Endodermal cell (in vitro differentiated cells): ENCODE measurements around the gene SGMS2. TPM values are rescaled to one million over a fixed set of nuclear protein-coding genes. Genes with fewer than 3 reads are reported as not detected.

Experiments used
- DNase-seq: peaks from one replicate; pipeline ENCODE4 v3.0.0-alpha.2; 2017
- H3K27ac ChIP-seq: 2 replicates; pipeline ENCODE4 v1.5.1; 2013; ENCODE audit warnings: mild to moderate bottlenecking, low read depth, low read length, moderate library complexity
- H3K27me3 ChIP-seq: 2 replicates; pipeline ENCODE4 v1.6.1; 2013; ENCODE audit warnings: mild to moderate bottlenecking, low read length, moderate library complexity; ENCODE audit not compliant: insufficient read depth, control insufficient read depth, poor library complexity, severe bottlenecking
- H3K36me3 ChIP-seq: 2 replicates; pipeline ENCODE4 v1.7.0; 2013; ENCODE audit warnings: mild to moderate bottlenecking, low read length, moderate library complexity; ENCODE audit not compliant: control insufficient read depth, insufficient read depth
- H3K4me1 ChIP-seq: one replicate; pipeline ENCODE4 v1.7.0; 2013; ENCODE audit warnings: low read length; ENCODE audit not compliant: control insufficient read depth, insufficient read depth
- H3K4me3 ChIP-seq: 2 replicates; pipeline ENCODE4 v1.5.1; 2013; ENCODE audit warnings: mild to moderate bottlenecking, low read length, moderate library complexity
- H3K9ac ChIP-seq: 2 replicates; pipeline ENCODE4 v1.6.1; 2013; ENCODE audit warnings: mild to moderate bottlenecking, low read length, moderate library complexity; ENCODE audit not compliant: poor library complexity, severe bottlenecking; ENCODE audit errors: extremely low read depth
- H3K9me3 ChIP-seq: 2 replicates; pipeline ENCODE4 v1.6.1; 2013; ENCODE audit warnings: mild to moderate bottlenecking, low read length, moderate library complexity; ENCODE audit not compliant: control insufficient read depth
- H3K27ac Mint-ChIP-seq: 2 replicates; pipeline ENCODE4 v1.8.0; 2020; ENCODE audit warnings: mixed read lengths
- H3K27me3 Mint-ChIP-seq: 2 replicates; pipeline ENCODE4 v1.8.0; 2021; ENCODE audit warnings: mild to moderate bottlenecking, mixed read lengths; ENCODE audit not compliant: insufficient read depth
- H3K36me3 Mint-ChIP-seq: 2 replicates; pipeline ENCODE4 v1.8.0; 2020; ENCODE audit warnings: low read depth, mixed read lengths
- H3K4me1 Mint-ChIP-seq: 2 replicates; pipeline ENCODE4 v1.8.0; 2020; ENCODE audit warnings: mixed read lengths
- H3K4me3 Mint-ChIP-seq: 2 replicates; pipeline ENCODE4 v1.8.0; 2020; ENCODE audit warnings: mild to moderate bottlenecking, moderate library complexity, mixed read lengths
- H3K9me3 Mint-ChIP-seq: 2 replicates; pipeline ENCODE4 v1.8.0; 2020; ENCODE audit warnings: mild to moderate bottlenecking, mixed read lengths
- WGBS, 2 experiments: methylation state at CpG; one replicate each; pipeline versions ENCODE4 v1.1.5 to v1.1.7; 2013; ENCODE audit warnings: missing lambda C conversion rate in 2 of 2, mixed read lengths in 1 of 2; ENCODE audit not compliant: insufficient coverage in 1 of 2, insufficient read length in 1 of 2; 5-methylcytosine and 5-hydroxymethylcytosine counted together
- total RNA-seq, 2 donors: library from RNA; stranded (reverse); fragmentation: NEBNext Ultra II Directional in 1 of 2; extraction: Animal tissue kit (Norgen Biotek cat#: 25700) in 1 of 2; gene quantifications; 2 replicates in 1 of 2; 3 replicates in 1 of 2; pipeline ENCODE4 v1.2.1, GENCODE V29; 2021
- TF ChIP-seq, protein P1 (sequence below): fragments of 200-600 bp; sonication (generic); conservative IDR thresholded peaks from 2 replicates; pipeline ENCODE4 v1.5.0; 2021; ENCODE audit warnings: antibody characterized with exemption, mild to moderate bottlenecking

Gene SGMS2
- total RNA-seq, 2 donors from 2014 or later: 0.11 to 0.62 TPM

DNA sequence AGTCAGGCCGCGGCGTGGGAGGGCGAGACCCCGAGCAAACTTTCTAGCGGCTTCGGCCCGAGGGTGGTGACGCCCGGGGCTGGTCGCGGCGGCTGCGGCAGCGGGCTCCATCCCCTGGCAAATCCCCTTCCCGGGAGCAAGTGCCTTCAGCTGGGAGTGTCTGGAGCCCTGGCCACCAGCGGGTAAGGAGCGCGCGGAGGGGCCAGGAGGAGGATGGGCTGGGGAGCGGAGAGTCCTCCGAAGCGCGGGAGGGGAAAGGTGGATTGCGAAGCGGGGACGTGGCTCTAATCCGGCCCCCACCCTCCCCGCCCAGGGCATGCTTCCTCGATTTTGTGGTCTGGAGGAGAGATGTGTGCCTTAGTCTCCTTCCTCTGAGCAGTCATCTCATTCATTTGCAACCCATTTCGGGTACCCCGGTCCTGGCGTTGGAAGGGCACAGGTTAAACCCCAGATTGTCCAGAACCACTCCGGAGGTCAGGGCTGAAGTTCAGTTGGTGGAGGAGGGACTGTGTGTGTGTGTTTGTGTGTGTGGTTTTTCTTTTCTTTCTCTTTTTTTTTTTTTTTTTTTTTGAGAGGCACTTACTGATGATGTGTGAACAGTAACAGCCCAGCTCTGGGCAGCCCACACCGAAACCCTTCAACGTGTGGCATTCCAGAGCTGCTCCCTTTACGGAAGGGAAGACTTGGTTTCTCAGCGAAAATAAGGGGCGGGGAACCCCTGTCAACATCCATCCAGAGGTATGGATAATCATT, 516 bp downstream of the SGMS2 start:
- Histone ChIP-seq H3K9ac (no peak overlapping the region), H3K36me3 (no peaks in the 10 kb centered on the region), H3K4me1 (peaks cover 2% of the 10 kb centered on the region), H3K9me3 (no peaks in the 10 kb centered on the region), H3K27ac (no peak overlapping the region), H3K4me3 (peak overlapping the region; percentile 82), H3K27me3 (peaks cover 65% of the 10 kb centered on the region)
- WGBS, 2 experiments: 0 to 2% methylated on average over 5 to 39 of the region's 39 CpGs
- H3K4me1 Mint-ChIP-seq: peaks cover 14% of the 10 kb centered on the region
- no peaks in the 10 kb centered on the region for H3K9me3 Mint-ChIP-seq
- H3K4me3 Mint-ChIP-seq: peak overlapping the region; percentile 75
- peak; percentile 82 for DNase-seq
- H3K36me3 Mint-ChIP-seq: no peaks in the 10 kb centered on the region
- TF ChIP-seq, protein P1, sequence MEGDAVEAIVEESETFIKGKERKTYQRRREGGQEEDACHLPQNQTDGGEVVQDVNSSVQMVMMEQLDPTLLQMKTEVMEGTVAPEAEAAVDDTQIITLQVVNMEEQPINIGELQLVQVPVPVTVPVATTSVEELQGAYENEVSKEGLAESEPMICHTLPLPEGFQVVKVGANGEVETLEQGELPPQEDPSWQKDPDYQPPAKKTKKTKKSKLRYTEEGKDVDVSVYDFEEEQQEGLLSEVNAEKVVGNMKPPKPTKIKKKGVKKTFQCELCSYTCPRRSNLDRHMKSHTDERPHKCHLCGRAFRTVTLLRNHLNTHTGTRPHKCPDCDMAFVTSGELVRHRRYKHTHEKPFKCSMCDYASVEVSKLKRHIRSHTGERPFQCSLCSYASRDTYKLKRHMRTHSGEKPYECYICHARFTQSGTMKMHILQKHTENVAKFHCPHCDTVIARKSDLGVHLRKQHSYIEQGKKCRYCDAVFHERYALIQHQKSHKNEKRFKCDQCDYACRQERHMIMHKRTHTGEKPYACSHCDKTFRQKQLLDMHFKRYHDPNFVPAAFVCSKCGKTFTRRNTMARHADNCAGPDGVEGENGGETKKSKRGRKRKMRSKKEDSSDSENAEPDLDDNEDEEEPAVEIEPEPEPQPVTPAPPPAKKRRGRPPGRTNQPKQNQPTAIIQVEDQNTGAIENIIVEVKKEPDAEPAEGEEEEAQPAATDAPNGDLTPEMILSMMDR: no peak
- no peak overlapping the region for H3K27ac Mint-ChIP-seq
- peaks cover 90% of the 10 kb centered on the region for H3K27me3 Mint-ChIP-seq

DNA sequence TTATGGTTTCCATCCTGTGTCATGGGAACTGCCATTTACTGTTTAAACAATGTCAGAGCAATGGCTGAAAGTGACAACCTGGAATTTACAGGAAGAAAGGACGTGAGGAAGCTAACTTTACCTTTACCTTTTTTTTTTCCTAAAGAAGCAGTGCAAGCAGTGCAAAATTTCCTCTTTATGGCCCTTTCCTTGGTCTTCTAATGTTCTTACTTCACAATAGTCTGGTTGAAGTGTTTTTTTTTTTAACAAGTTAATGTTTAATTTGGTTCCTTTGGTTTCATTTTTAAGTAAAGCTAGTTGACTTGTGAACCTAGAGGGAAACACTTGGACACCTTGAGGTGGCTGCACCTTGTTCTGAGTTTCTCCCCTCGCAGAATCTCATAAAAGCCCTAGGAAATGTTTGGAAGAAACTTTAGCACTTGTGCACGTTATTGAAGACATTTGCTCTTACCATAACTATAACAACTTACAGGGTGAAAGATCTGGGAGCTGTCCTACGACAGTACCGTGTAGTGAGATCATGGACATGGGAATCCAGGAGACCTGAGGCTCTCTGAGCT, 1.8 kb downstream of the SGMS2 start:
- Histone ChIP-seq H3K4me3 (no peak overlapping the region), H3K27me3 (peaks cover 55% of the 10 kb centered on the region), H3K9ac (no peak overlapping the region), H3K4me1 (peaks cover 2% of the 10 kb centered on the region), H3K9me3 (no peaks in the 10 kb centered on the region), H3K27ac (no peak overlapping the region), H3K36me3 (no peaks in the 10 kb centered on the region)
- Mint-ChIP-seq H3K27ac (no peak overlapping the region), H3K9me3 (no peaks in the 10 kb centered on the region), H3K36me3 (no peaks in the 10 kb centered on the region), H3K4me3 (no peak overlapping the region), H3K4me1 (peaks cover 14% of the 10 kb centered on the region), H3K27me3 (peaks cover 90% of the 10 kb centered on the region)
- 81 to 88% methylated on average over 4 to 5 of the region's 5 CpGs for WGBS, 2 experiments
- DNase-seq: no peak
- TF ChIP-seq, protein P1: no peak

DNA sequence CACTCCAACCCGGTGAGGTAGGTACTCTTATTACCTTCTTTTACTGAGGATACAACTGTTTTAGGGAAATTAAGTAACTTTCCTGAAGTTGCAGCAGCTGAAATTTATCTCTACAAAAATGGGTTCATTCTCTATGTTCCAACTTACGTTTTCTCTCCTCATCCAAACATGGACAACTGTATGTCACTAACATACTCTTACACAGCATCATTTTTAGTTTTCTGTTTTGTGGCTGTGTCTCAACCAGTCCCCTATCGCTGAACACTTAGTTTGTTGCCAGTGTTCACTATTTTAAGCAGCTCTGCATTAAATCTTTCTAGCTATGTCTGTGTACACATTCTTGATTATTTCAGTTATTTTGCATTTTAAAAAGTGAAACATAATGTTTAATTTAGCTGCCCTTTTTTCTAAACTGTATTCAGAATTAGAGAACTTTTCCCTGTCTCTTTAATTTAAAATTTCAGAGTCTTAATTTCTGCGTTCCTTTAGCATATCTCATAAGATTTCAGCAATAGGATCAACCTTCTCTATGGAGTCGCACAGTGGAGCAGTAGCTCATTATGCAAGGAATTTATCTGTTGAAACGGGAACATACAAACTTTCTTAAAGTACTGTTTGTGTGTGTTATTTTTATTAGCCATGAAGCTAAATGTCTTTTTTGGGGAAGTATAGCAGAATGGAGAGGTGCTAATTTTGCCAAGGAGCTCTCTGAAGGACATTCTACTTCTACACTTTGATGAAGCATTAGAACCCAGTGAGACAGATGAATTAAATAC, 3.8 kb downstream of the SGMS2 start:
- Mint-ChIP-seq H3K4me3 (no peak overlapping the region), H3K27ac (no peak overlapping the region), H3K4me1 (peaks cover 14% of the 10 kb centered on the region), H3K27me3 (peaks cover 74% of the 10 kb centered on the region), H3K36me3 (no peaks in the 10 kb centered on the region), H3K9me3 (peaks cover under 1% of the 10 kb centered on the region)
- Histone ChIP-seq H3K4me1 (peaks cover 2% of the 10 kb centered on the region), H3K9me3 (peaks cover under 1% of the 10 kb centered on the region), H3K27ac (no peak overlapping the region), H3K4me3 (no peak overlapping the region), H3K9ac (no peak overlapping the region), H3K27me3 (peaks cover 35% of the 10 kb centered on the region), H3K36me3 (no peaks in the 10 kb centered on the region)
- 91 to 97% methylated on average over 5 to 6 of the region's 6 CpGs for WGBS, 2 experiments
- TF ChIP-seq, protein P1: no peak
- DNase-seq: no peak
